Osteoblast (primary cell): ENCODE data around the gene DQX1. TPM values are rescaled to one million over a fixed set of nuclear protein-coding genes. Genes with fewer than 3 reads are reported as not detected.

Experiments used
- DNase-seq: peaks from one replicate; pipeline ENCODE4 v3.0.0; 2011; ENCODE audit warnings: low spot score, mixed read lengths; ENCODE audit not compliant: insufficient read length; ENCODE audit errors: missing footprints
- H2AFZ ChIP-seq: 2 replicates; pipeline ENCODE4 v1.6.0; 2011; ENCODE audit warnings: mild to moderate bottlenecking, low read length
- H3K27ac ChIP-seq: 2 replicates; pipeline ENCODE4 v1.5.1; 2011; ENCODE audit warnings: mild to moderate bottlenecking, low read depth, low read length, moderate library complexity
- H3K27me3 ChIP-seq: 2 replicates; pipeline ENCODE4 v1.6.0; 2012; ENCODE audit warnings: mild to moderate bottlenecking, control low read depth, inconsistent platforms, low read length, moderate library complexity; ENCODE audit not compliant: insufficient read depth
- H3K36me3 ChIP-seq: 2 replicates; pipeline ENCODE4 v1.5.1; 2011; ENCODE audit warnings: mild to moderate bottlenecking, low read length, control low read depth, moderate library complexity; ENCODE audit not compliant: insufficient read depth
- H3K4me1 ChIP-seq: 2 replicates; pipeline ENCODE4 v1.5.1; 2011; ENCODE audit warnings: mild to moderate bottlenecking, low read length, control low read depth, moderate library complexity; ENCODE audit not compliant: insufficient read depth
- H3K4me2 ChIP-seq: 2 replicates; pipeline ENCODE4 v1.6.0; 2011; ENCODE audit warnings: mild to moderate bottlenecking, low read length; ENCODE audit not compliant: insufficient read depth
- H3K4me3 ChIP-seq: fragments of 200-600 bp; sonication (generic); 3 replicates; pipeline ENCODE4 v1.5.1; 2012; ENCODE audit warnings: mild to moderate bottlenecking, low read length, inconsistent platforms; ENCODE audit not compliant: insufficient read depth
- H3K79me2 ChIP-seq: 2 replicates; pipeline ENCODE4 v1.6.0; 2012; ENCODE audit warnings: mild to moderate bottlenecking, low read length, control low read depth, inconsistent platforms; ENCODE audit not compliant: insufficient read depth
- H3K9me3 ChIP-seq: 2 replicates; pipeline ENCODE4 v1.5.1; 2011; ENCODE audit warnings: low read depth, low read length, control low read depth
- H4K20me1 ChIP-seq: 2 replicates; pipeline ENCODE4 v1.6.0; 2012; ENCODE audit warnings: mild to moderate bottlenecking, low read length, control low read depth; ENCODE audit not compliant: insufficient read depth
- total RNA-seq: library from RNA; depleted of rRNA; stranded (reverse); fragments of >200 nt; gene quantifications from 2 replicates; pipeline ENCODE4 v1.2.3, GENCODE V29; 2012
- TF ChIP-seq, protein P1 (sequence below): IDR thresholded peaks from 2 replicates; pipeline ENCODE4 v1.5.1; 2011; ENCODE audit warnings: mild to moderate bottlenecking, low read depth, low read length, moderate library complexity; ENCODE audit errors: extremely low read depth

Gene DQX1
- total RNA-seq, 1 donor = not detected

DNA sequence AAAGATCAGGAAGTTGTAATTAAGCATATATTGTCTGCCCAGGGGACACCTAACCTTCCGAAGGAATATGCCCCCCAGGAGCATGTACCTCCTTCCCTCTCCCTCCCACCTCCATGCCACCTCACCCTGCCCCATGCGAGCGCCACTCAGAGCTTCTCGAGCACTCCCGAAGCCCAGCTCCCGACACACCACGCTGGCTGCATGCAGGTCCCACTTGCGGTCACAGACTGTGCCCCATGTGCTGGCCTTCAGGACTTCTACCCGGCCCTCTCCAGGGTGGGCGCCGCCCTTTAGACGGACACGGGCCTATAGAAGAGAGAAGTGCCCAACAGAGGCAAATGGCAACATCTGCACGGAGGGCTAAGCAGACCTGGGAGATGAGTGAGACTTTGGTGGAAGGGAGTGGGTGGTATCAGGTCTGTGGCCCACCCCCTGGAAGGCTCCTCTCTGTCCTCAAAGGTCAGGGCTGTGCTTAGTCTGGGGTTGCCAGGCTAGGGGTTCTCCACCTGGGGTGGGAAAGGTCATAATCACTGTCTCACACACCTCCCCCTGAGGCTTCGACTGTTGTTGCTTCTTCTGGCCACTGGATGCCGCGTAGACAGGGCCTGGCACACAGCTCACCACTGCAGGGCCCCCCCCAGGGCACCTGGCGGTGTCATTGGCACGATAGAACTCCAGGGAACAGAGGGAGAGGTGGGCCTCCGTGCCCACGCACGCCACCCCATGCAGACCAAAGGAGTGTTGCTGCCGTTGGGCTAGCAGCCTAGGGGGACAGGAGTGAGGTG, 10.3 kb upstream of the DQX1 start:
- Histone ChIP-seq H3K9me3 (no peaks in the 10 kb centered on the region), H2AFZ (no peak overlapping the region), H3K4me2 (no peak overlapping the region), H3K36me3 (peaks cover 72% of the 10 kb centered on the region), H3K27me3 (no peaks in the 10 kb centered on the region), H3K79me2 (peaks cover 17% of the 10 kb centered on the region), H3K27ac (peak overlapping the region; percentile 10), H3K4me1 (peaks cover 6% of the 10 kb centered on the region), H3K4me3 (no peak overlapping the region), H4K20me1 (no peaks in the 10 kb centered on the region)
- peak; percentile 39 for DNase-seq
- TF ChIP-seq, protein P1, sequence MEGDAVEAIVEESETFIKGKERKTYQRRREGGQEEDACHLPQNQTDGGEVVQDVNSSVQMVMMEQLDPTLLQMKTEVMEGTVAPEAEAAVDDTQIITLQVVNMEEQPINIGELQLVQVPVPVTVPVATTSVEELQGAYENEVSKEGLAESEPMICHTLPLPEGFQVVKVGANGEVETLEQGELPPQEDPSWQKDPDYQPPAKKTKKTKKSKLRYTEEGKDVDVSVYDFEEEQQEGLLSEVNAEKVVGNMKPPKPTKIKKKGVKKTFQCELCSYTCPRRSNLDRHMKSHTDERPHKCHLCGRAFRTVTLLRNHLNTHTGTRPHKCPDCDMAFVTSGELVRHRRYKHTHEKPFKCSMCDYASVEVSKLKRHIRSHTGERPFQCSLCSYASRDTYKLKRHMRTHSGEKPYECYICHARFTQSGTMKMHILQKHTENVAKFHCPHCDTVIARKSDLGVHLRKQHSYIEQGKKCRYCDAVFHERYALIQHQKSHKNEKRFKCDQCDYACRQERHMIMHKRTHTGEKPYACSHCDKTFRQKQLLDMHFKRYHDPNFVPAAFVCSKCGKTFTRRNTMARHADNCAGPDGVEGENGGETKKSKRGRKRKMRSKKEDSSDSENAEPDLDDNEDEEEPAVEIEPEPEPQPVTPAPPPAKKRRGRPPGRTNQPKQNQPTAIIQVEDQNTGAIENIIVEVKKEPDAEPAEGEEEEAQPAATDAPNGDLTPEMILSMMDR = no peak

DNA sequence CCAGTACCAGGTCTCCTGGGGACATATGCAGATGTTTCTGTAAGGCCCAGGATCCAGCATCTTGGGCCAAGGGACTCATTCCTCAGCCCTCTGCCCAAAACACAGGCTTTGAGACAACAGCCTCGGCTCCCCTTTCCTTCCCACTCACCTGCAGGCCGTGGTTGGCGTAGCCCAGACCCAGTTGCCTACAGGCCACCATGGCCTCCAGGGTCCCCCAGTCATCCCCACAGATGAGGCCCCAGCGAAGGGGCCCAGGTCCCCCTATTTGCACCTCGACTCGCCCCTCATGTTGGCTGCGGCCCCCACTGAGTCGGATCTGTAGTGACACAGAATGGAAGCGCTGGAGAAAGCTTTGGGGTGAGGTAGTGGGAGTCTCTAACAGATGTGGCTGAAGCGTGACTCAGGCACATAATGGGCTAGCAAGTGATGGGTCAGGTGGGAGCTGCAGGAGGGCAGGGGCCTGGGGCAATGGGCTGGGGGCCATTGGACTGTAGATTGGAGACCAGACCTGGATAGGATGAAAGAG, 9.5 kb upstream of the DQX1 start:
- Histone ChIP-seq H3K79me2 (peaks cover 25% of the 10 kb centered on the region), H4K20me1 (no peaks in the 10 kb centered on the region), H2AFZ (no peak overlapping the region), H3K4me3 (no peak overlapping the region), H3K27ac (no peak overlapping the region), H3K36me3 (peaks cover 72% of the 10 kb centered on the region), H3K4me2 (no peak overlapping the region), H3K4me1 (peaks cover 15% of the 10 kb centered on the region), H3K9me3 (no peaks in the 10 kb centered on the region), H3K27me3 (no peaks in the 10 kb centered on the region)
- DNase-seq = peak; percentile 59
- TF ChIP-seq, protein P1 = no peak

DNA sequence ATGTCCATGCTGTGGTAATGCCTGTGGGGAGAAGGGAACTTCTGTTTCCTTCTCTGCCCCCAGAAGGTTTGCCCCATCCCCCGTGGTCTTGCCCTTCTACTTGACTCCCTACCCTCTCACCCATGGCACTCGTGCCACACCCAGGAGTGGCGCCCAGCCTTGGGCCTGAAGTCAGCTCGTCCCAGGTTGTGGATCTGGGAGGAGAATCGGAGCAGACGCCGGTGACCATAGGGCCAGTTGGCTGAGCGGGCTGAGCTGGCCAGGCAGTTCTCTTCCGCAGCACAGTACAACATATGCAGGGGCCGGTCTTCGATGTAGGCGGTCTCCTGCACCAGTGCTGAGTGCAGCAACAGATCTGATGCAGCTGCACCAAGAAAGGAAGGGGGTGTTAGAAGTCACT, 8.4 kb upstream of the DQX1 start:
- Histone ChIP-seq H2AFZ (no peak overlapping the region), H3K36me3 (peaks cover 62% of the 10 kb centered on the region), H3K9me3 (no peaks in the 10 kb centered on the region), H4K20me1 (no peaks in the 10 kb centered on the region), H3K27ac (no peak overlapping the region), H3K4me3 (no peak overlapping the region), H3K4me2 (no peak overlapping the region), H3K27me3 (no peaks in the 10 kb centered on the region), H3K79me2 (peaks cover 30% of the 10 kb centered on the region), H3K4me1 (peaks cover 15% of the 10 kb centered on the region)
- peak; percentile 37 for DNase-seq
- TF ChIP-seq, protein P1 = no peak

DNA sequence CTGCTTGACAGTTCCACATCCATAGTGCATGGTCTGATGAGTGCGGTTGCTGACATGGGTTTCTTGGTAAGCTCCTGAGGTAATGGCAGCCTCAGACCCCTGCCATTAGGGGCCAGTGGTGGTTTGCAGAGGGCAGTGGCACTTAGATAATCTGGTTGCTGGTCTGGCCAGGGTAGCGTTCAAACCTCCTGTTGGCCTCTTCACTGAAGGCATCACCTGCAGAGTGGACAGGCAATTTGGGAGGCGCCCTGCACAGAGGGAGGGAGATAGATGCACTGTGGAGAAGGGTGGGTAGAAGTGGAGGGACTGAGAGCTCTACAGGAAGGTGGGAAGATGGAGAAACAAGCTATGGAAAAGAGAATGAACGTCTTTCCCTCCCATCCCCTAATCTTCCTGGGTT, 7.4 kb upstream of the DQX1 start:
- H3K79me2 ChIP-seq = peaks cover 39% of the 10 kb centered on the region

More for the DNA sequence above, 7.4 kb upstream of the DQX1 start:
- Histone ChIP-seq H2AFZ (no peak overlapping the region), H3K36me3 (peaks cover 54% of the 10 kb centered on the region), H3K4me2 (no peak overlapping the region), H3K27ac (no peak overlapping the region), H3K27me3 (no peaks in the 10 kb centered on the region), H3K9me3 (no peaks in the 10 kb centered on the region), H4K20me1 (peaks cover 7% of the 10 kb centered on the region), H3K4me3 (no peak overlapping the region), H3K4me1 (peaks cover 22% of the 10 kb centered on the region)
- DNase-seq = no peak
- TF ChIP-seq, protein P1 = no peak
